A549 (cell line): Measurements from ENCODE around the gene ITGA7. TPM values are rescaled to one million over a fixed set of nuclear protein-coding genes. Genes with fewer than 3 reads are reported as not detected.

ENCODE experiments used
- ATAC-seq, 2 experiments: fragments of 200-7000 bp in 1 of 2; fragments of >200 bp in 1 of 2; cut with Nextera tagmentation in 1 of 2; cut with Tn5 transposase in 1 of 2; 3 replicates each; pipeline versions ENCODE4 v1.8.0 to v1.9.1; 2018 to 2020; ENCODE audit warnings: mild to moderate bottlenecking in 1 of 2, moderate library complexity in 1 of 2
- CTCF ChIA-PET: fragments of 300-600 bp; sonication (Branson Sonifier 250); formaldehyde crosslinking; extraction: SDS; loops from one replicate; lab custom pipeline; 2021; ENCODE audit warnings: antibody characterized with exemption, inconsistent platforms; lab: Yijun Ruan, JAX
- POLR2A ChIA-PET: fragments of 350-600 bp; formaldehyde crosslinking; extraction: SDS; loops from one replicate; lab custom pipeline; 2021; ENCODE audit warnings: antibody characterized with exemption, inconsistent platforms; lab: Yijun Ruan, JAX
- DNase-seq, 2 experiments: peaks; one replicate each; pipeline versions ENCODE4 v3.0.0 to v3.0.0-alpha.2; 2011 to 2016; ENCODE audit warnings: low read depth in 1 of 2, low spot score in 1 of 2
- FAIRE-seq: peaks from 2 replicates; lab custom pipeline; 2011; peaks lifted over from hg19 to GRCh38; lab: Jason Lieb, UNC
- H3K27ac ChIP-seq, 2 experiments: fragments of >200 bp; sonication (Bioruptor Twin); formaldehyde crosslinking; 3 replicates each; pipeline ENCODE4 v1.5.1; 2016 to 2017
- H3K4me1 ChIP-seq: fragments of >200 bp; sonication (Bioruptor Twin); formaldehyde crosslinking; 3 replicates; pipeline ENCODE4 v1.6.1; 2016
- H3K4me2 ChIP-seq: fragments of >200 bp; sonication (Bioruptor Twin); formaldehyde crosslinking; 3 replicates; pipeline ENCODE4 v1.6.1; 2016
- H3K4me3 ChIP-seq: fragments of >200 bp; sonication (Bioruptor Twin); formaldehyde crosslinking; 3 replicates; pipeline ENCODE4 v1.5.1; 2016
- H3K9me3 ChIP-seq: fragments of >200 bp; sonication (Bioruptor Twin); formaldehyde crosslinking; 3 replicates; pipeline ENCODE4 v1.6.1; 2016
- ATOH8 ChIP-seq: fragments of 250-450 bp; sonication (Bioruptor Pico); IDR thresholded peaks from 2 replicates; pipeline ENCODE4 v1.5.0; 2020; ENCODE audit warnings: low read depth, mild to moderate bottlenecking, moderate library complexity
- CBX8 ChIP-seq: fragments of 200-600 bp; sonication (generic); IDR thresholded peaks from 2 replicates; pipeline ENCODE4 v1.6.1; 2016
- CHD2 ChIP-seq: fragments of 150-350 bp; IDR thresholded peaks from 2 replicates; pipeline ENCODE4 v1.6.1; 2014; ENCODE audit warnings: low read length; ENCODE audit not compliant: partially characterized antibody
- EHMT2 ChIP-seq: fragments of 200-600 bp; sonication (generic); IDR thresholded peaks from 2 replicates; pipeline ENCODE4 v1.6.1; 2016; ENCODE audit warnings: antibody characterized with exemption, low read depth, mild to moderate bottlenecking, moderate library complexity
- EP300 ChIP-seq, 2 experiments: fragments of >200 bp; sonication (Bioruptor Twin); formaldehyde crosslinking; IDR thresholded peaks; 2 replicates in 1 of 2; 3 replicates in 1 of 2; pipeline ENCODE4 v1.6.1; 2016 to 2017
- ESRRA ChIP-seq: fragments of 150-350 bp; IDR thresholded peaks from 2 replicates; pipeline ENCODE4 v1.6.1; 2014; ENCODE audit warnings: mild to moderate bottlenecking, low read length, borderline replicate concordance
- FOSB ChIP-seq: fragments of 250-450 bp; sonication (Bioruptor Pico); IDR thresholded peaks from 2 replicates; pipeline ENCODE4 v1.5.0; 2020; ENCODE audit warnings: mild to moderate bottlenecking, moderate library complexity
- HOXB13 ChIP-seq: fragments of 250-450 bp; sonication (Bioruptor Pico); IDR thresholded peaks from 2 replicates; pipeline ENCODE4 v1.5.0; 2020; ENCODE audit warnings: low read depth, mild to moderate bottlenecking, moderate library complexity
- JUN ChIP-seq, 2 experiments: fragments of >200 bp; sonication (Bioruptor Twin); formaldehyde crosslinking; IDR thresholded peaks; 2 replicates in 1 of 2; 3 replicates in 1 of 2; pipeline ENCODE4 v1.6.1; 2016 to 2017
- JUNB ChIP-seq: fragments of >200 bp; sonication (Bioruptor Twin); formaldehyde crosslinking; IDR thresholded peaks from 2 replicates; pipeline ENCODE4 v1.6.1; 2016
- KDM5A ChIP-seq: fragments of 200-600 bp; sonication (generic); IDR thresholded peaks from 2 replicates; pipeline ENCODE4 v1.6.1; 2016; ENCODE audit warnings: antibody characterized with exemption, mild to moderate bottlenecking
- NPAS2 ChIP-seq: fragments of 250-450 bp; sonication (Bioruptor Pico); IDR thresholded peaks from 2 replicates; pipeline ENCODE4 v1.8.0; 2022; ENCODE audit warnings: mild to moderate bottlenecking, moderate library complexity, borderline replicate concordance
- NR3C1 ChIP-seq: fragments of >200 bp; sonication (Bioruptor Twin); formaldehyde crosslinking; IDR thresholded peaks from 3 replicates; pipeline ENCODE4 v1.6.1; 2017
- PBX3 ChIP-seq: IDR thresholded peaks from 2 replicates; pipeline ENCODE4 v1.6.1; 2012
- RARB ChIP-seq: fragments of 250-450 bp; sonication (Bioruptor Pico); IDR thresholded peaks from 2 replicates; pipeline ENCODE4 v1.8.0; 2021; ENCODE audit warnings: mild to moderate bottlenecking, moderate library complexity
- SMC3 ChIP-seq: fragments of >200 bp; sonication (Bioruptor Twin); formaldehyde crosslinking; IDR thresholded peaks from 3 replicates; pipeline ENCODE4 v1.6.1; 2018; ENCODE audit warnings: inconsistent platforms
- SREBF2 ChIP-seq: fragments of 450-650 bp; IDR thresholded peaks from 2 replicates; pipeline ENCODE4 v1.6.1; 2014; ENCODE audit warnings: mild to moderate bottlenecking, moderate library complexity
- TFCP2L1 ChIP-seq: fragments of 250-450 bp; sonication (Bioruptor Pico); IDR thresholded peaks from 2 replicates; pipeline ENCODE4 v1.5.0; 2021; ENCODE audit warnings: mild to moderate bottlenecking
- ZSCAN20 ChIP-seq: fragments of 250-450 bp; sonication (Bioruptor Pico); IDR thresholded peaks from 2 replicates; pipeline ENCODE4 v1.8.0; 2022; ENCODE audit warnings: mild to moderate bottlenecking, moderate library complexity
- WGBS: methylation state at CpG from one replicate; pipeline ENCODE4 v1.1.6; 2017; ENCODE audit errors: missing lambda C conversion rate; 5-methylcytosine and 5-hydroxymethylcytosine counted together
- polyA plus RNA-seq, 4 experiments: library from polyadenylated mRNA; depleted of rRNA in 3 of 4; stranded (reverse); fragments of >200 nt; fragmentation: RNase III in 1 of 4; extraction: RNeasy Plus Mini Kit Qiagen cat#74134 plus additional on column Dnase treatment in 1 of 4; gene quantifications; 2 replicates in 3 of 4; 3 replicates in 1 of 4; pipeline ENCODE4 v1.2.3, GENCODE V29; 2011 to 2017
- TF ChIP-seq, protein P1 (sequence below): fragments of 250-450 bp; sonication (Bioruptor Pico); IDR thresholded peaks from 2 replicates; pipeline ENCODE4 v1.5.0; 2021; ENCODE audit warnings: mild to moderate bottlenecking, moderate library complexity, borderline replicate concordance
- TF ChIP-seq, protein P2 (sequence below): fragments of 450-650 bp; IDR thresholded peaks from 2 replicates; pipeline ENCODE4 v1.6.1; 2014; ENCODE audit warnings: antibody characterized with exemption
- TF ChIP-seq, protein P3 (sequence below): IDR thresholded peaks from 2 replicates; pipeline ENCODE4 v1.6.1; 2012
- TF ChIP-seq, protein P4 (sequence below): fragments of >200 bp; sonication (Bioruptor Twin); formaldehyde crosslinking; IDR thresholded peaks from 3 replicates; pipeline ENCODE4 v1.5.1; 2016
- TF ChIP-seq, protein P5 (sequence below): fragments of 200-600 bp; sonication (generic); IDR thresholded peaks from 2 replicates; pipeline ENCODE4 v1.6.1; 2016; ENCODE audit warnings: antibody characterized with exemption, mild to moderate bottlenecking, moderate library complexity

ITGA7 gene
- polyA plus RNA-seq, 2 of the 4 experiments (the other 2 are of a cell fraction): 1.4 to 1.9 TPM

DNA sequence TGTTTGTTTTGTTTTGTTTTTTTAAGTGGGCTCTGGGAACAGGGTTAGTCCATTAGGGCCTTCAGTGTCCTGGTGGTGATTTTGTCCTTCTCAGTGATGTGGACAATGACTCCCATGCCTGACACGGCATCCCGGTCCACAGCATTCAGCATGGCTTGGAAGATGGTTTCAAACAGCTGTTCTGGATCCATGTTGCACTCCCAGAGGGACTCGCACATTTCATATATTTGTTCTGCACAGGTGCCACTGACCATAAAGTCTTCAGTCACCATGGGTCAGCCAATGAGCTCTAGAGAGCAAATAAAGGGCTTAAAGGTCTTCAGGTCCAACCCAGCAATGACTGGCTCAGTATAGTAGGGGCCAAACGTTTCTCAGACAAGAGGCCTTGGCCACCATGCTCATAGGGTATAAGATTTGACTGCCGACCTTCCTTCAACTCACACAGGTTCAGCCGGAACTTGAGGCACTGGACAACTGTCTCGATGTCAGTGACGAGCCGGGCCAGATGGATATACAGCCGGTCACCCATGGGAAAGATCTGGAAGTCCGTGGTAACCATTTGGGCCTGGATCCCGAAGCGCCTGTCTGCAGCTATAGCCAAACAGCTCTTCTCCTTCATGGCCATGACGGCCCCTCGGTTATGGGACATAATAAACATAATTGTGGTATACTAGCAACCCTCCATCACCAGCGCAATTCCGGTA, 53.0 kb downstream of the ITGA7 start:
- TF ChIP-seq KDM5A: no peak
- no peak for TF ChIP-seq ESRRA
- TF ChIP-seq, protein P1, sequence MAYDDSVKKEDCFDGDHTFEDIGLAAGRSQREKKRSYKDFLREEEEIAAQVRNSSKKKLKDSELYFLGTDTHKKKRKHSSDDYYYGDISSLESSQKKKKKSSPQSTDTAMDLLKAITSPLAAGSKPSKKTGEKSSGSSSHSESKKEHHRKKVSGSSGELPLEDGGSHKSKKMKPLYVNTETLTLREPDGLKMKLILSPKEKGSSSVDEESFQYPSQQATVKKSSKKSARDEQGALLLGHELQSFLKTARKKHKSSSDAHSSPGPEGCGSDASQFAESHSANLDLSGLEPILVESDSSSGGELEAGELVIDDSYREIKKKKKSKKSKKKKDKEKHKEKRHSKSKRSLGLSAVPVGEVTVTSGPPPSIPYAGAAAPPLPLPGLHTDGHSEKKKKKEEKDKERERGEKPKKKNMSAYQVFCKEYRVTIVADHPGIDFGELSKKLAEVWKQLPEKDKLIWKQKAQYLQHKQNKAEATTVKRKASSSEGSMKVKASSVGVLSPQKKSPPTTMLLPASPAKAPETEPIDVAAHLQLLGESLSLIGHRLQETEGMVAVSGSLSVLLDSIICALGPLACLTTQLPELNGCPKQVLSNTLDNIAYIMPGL (CRISPR knock-in tag): no peak
- TF ChIP-seq TFCP2L1: no peak
- TF ChIP-seq FOSB: no peak
- no peak for TF ChIP-seq SREBF2
- no peak for TF ChIP-seq ZSCAN20
- TF ChIP-seq PBX3: no peak
- no peak for TF ChIP-seq HOXB13 (CRISPR knock-in tag)
- no peak for TF ChIP-seq EHMT2
- TF ChIP-seq, protein P2, sequence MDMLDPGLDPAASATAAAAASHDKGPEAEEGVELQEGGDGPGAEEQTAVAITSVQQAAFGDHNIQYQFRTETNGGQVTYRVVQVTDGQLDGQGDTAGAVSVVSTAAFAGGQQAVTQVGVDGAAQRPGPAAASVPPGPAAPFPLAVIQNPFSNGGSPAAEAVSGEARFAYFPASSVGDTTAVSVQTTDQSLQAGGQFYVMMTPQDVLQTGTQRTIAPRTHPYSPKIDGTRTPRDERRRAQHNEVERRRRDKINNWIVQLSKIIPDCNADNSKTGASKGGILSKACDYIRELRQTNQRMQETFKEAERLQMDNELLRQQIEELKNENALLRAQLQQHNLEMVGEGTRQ: no peak
- no peak for TF ChIP-seq EP300 (IDR thresholded peaks at IDR 0.05)
- TF ChIP-seq, protein P3, sequence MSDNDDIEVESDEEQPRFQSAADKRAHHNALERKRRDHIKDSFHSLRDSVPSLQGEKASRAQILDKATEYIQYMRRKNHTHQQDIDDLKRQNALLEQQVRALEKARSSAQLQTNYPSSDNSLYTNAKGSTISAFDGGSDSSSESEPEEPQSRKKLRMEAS: no peak
- TF ChIP-seq ATOH8 (CRISPR knock-in tag): no peak
- no peak for TF ChIP-seq SMC3
- TF ChIP-seq JUNB: no peak
- no peak for TF ChIP-seq NR3C1
- TF ChIP-seq CBX8: no peak
- TF ChIP-seq CHD2: no peak
- TF ChIP-seq NPAS2 (CRISPR knock-in tag): no peak
- CTCF ChIA-PET: interaction anchor here (1.3 to 5.6 kb wide), 2 partner anchors 34 to 64 kb away, joined by 3 to 43 read pairs; partner anchors contain the start of genes BLOC1S1 and RDH5
- no peak for ATAC-seq
- H3K4me2 ChIP-seq: no peak overlapping the region
- POLR2A ChIA-PET: no interaction called here
- no peaks in the 10 kb centered on the region for H3K9me3 ChIP-seq
- no peak overlapping the region for H3K27ac ChIP-seq
- H3K4me1 ChIP-seq: no peaks in the 10 kb centered on the region
- no peak overlapping the region for H3K4me3 ChIP-seq
- FAIRE-seq: no peak
- DNase-seq: no peak
- WGBS: 59% methylated on average over 17 of the region's 17 CpGs

GRCh38 chr12:55653031-55653430, 54.7 kb downstream of the ITGA7 start:
- FAIRE-seq: no peak
- no peak overlapping the region for H3K4me2 ChIP-seq
- H3K9me3 ChIP-seq: no peaks in the 10 kb centered on the region
- no peak overlapping the region for H3K4me3 ChIP-seq
- POLR2A ChIA-PET: no interaction called here
- no peak overlapping the region for H3K27ac ChIP-seq
- TF ChIP-seq, protein P4, sequence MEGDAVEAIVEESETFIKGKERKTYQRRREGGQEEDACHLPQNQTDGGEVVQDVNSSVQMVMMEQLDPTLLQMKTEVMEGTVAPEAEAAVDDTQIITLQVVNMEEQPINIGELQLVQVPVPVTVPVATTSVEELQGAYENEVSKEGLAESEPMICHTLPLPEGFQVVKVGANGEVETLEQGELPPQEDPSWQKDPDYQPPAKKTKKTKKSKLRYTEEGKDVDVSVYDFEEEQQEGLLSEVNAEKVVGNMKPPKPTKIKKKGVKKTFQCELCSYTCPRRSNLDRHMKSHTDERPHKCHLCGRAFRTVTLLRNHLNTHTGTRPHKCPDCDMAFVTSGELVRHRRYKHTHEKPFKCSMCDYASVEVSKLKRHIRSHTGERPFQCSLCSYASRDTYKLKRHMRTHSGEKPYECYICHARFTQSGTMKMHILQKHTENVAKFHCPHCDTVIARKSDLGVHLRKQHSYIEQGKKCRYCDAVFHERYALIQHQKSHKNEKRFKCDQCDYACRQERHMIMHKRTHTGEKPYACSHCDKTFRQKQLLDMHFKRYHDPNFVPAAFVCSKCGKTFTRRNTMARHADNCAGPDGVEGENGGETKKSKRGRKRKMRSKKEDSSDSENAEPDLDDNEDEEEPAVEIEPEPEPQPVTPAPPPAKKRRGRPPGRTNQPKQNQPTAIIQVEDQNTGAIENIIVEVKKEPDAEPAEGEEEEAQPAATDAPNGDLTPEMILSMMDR: no peak
- TF ChIP-seq, protein P5, sequence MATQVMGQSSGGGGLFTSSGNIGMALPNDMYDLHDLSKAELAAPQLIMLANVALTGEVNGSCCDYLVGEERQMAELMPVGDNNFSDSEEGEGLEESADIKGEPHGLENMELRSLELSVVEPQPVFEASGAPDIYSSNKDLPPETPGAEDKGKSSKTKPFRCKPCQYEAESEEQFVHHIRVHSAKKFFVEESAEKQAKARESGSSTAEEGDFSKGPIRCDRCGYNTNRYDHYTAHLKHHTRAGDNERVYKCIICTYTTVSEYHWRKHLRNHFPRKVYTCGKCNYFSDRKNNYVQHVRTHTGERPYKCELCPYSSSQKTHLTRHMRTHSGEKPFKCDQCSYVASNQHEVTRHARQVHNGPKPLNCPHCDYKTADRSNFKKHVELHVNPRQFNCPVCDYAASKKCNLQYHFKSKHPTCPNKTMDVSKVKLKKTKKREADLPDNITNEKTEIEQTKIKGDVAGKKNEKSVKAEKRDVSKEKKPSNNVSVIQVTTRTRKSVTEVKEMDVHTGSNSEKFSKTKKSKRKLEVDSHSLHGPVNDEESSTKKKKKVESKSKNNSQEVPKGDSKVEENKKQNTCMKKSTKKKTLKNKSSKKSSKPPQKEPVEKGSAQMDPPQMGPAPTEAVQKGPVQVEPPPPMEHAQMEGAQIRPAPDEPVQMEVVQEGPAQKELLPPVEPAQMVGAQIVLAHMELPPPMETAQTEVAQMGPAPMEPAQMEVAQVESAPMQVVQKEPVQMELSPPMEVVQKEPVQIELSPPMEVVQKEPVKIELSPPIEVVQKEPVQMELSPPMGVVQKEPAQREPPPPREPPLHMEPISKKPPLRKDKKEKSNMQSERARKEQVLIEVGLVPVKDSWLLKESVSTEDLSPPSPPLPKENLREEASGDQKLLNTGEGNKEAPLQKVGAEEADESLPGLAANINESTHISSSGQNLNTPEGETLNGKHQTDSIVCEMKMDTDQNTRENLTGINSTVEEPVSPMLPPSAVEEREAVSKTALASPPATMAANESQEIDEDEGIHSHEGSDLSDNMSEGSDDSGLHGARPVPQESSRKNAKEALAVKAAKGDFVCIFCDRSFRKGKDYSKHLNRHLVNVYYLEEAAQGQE: no peak
- TF ChIP-seq RARB (CRISPR knock-in tag) (no peak), NPAS2 (CRISPR knock-in tag) (no peak), JUN (IDR thresholded peaks at IDR 0.05) (no peak)
- WGBS: 15% methylated on average over 3 of the region's 3 CpGs
- DNase-seq: no peak
- ATAC-seq: no peak
- CTCF ChIA-PET: no interaction called here
- no peaks in the 10 kb centered on the region for H3K4me1 ChIP-seq
